ENCODE measurements around the gene TCEAL3.

TCEAL3 gene

GRCh38 chrX:103624111-103624510 lies 16.3 kb downstream of the TCEAL3 start:
- no peak for DNase-seq (ENCODE audit: low read depth)
- no peak overlapping the region for H3K4me3 ChIP-seq (ENCODE audit: low read depth, low read length)
- TF ChIP-seq, protein P1, sequence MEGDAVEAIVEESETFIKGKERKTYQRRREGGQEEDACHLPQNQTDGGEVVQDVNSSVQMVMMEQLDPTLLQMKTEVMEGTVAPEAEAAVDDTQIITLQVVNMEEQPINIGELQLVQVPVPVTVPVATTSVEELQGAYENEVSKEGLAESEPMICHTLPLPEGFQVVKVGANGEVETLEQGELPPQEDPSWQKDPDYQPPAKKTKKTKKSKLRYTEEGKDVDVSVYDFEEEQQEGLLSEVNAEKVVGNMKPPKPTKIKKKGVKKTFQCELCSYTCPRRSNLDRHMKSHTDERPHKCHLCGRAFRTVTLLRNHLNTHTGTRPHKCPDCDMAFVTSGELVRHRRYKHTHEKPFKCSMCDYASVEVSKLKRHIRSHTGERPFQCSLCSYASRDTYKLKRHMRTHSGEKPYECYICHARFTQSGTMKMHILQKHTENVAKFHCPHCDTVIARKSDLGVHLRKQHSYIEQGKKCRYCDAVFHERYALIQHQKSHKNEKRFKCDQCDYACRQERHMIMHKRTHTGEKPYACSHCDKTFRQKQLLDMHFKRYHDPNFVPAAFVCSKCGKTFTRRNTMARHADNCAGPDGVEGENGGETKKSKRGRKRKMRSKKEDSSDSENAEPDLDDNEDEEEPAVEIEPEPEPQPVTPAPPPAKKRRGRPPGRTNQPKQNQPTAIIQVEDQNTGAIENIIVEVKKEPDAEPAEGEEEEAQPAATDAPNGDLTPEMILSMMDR (IDR thresholded peaks at IDR 0.05; ENCODE audit: control insufficient read depth, extremely low read depth, insufficient read depth): no peak

DNA sequence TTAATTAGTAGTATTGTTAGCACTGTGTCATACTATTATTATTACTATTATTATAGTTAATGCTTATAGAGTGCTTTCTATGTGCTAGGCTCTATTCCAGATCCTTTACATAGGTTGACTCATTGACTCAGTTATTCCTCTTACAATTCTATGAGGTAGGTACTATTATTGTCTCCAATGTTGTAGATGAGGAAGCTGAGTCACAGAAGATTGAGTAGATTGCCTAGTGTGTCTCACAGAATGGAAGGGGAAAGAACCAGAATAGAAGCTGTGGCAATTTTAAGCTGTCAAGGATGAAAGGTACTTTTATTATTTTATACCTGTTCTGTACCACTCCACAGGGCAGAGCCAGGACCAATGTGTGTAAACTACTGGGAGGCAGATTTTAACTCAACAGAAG lies 19.1 kb downstream of the TCEAL3 start:
- no peak for DNase-seq (ENCODE audit: low read depth)
- no peak overlapping the region for H3K4me3 ChIP-seq (ENCODE audit: low read depth, low read length)
- TF ChIP-seq, protein P1 (IDR thresholded peaks at IDR 0.05; ENCODE audit: control insufficient read depth, extremely low read depth, insufficient read depth): no peak

DNA sequence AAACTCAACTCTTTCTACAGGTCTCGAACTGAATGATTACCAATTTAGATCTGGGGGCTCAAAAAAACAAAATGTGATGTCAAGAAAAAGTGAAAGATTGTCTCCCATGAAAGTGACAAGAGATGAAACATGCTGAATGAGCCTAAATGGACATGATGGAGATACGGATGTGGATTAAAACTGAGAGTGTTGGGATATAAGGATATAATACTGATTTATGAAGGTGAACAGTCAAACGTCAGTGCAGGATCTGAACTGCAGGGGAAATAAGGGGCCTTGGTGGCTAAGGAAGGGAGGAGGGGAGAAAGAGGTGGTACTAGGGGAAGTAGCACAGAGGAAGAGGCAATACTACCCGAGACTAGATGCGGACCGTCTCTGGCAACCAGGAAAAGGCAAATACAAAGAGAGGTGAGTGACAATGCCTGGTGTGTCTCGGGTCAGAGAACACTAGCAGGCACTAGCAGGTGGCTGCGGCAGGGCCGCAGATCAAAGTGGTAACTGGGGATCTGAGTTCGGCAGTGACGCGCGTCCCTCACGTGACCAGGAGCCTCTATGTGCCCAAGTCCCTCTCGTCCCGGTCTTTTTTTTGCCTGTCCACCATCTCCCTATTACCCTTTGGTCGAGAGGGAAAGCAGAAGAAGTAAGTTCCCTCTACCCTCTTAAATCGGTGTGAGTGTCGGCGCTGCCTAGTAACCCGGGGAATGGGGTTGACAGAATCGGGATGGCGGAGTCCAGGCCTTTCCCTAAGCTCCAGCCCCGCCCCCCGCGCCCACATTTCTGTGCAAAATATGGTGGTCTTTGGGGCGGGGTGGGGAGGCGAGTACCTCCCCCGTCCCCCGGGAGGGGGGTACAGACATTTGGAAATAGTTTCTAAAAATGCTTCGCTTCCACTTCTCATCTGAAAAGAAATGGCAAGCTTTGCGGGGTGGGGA lies 20.9 kb downstream of the TCEAL3 start, which contains the start of gene TCEAL1:
Gene TCEAL1, plus strand, starts transcription at position 590 of the 932 bp plus-strand sequence. CDS start 942 bp downstream, outside the sequence.
- TF ChIP-seq, protein P1 (IDR thresholded peaks at IDR 0.05; ENCODE audit: control insufficient read depth, extremely low read depth, insufficient read depth): no peak
- H3K4me3 ChIP-seq (ENCODE audit: low read depth, low read length): peak within 1 kb of the TSS; percentile 73
- no peak for DNase-seq (ENCODE audit: low read depth)

GRCh38 chrX:103629318-103630170 lies 21.8 kb downstream of the TCEAL3 start:
- TF ChIP-seq, protein P1 (IDR thresholded peaks at IDR 0.05; ENCODE audit: control insufficient read depth, extremely low read depth, insufficient read depth): peak; percentile 63
- peak overlapping the region; percentile 73 for H3K4me3 ChIP-seq (ENCODE audit: low read depth, low read length)
- no peak for DNase-seq (ENCODE audit: low read depth)

DNA sequence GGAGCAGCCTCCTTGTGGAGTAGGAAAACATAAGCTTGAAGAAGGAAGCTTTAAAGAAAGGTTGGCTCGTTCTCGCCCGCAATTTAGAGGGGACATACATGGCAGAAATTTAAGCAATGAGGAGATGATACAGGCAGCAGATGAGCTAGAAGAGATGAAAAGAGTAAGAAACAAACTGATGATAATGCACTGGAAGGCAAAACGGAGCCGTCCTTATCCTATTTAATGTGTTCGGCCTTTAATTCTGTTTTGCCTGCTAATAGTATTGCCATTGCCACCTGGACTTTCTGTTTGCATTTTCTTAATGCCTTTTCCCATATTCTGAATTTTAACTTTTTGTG lies 22.4 kb downstream of the TCEAL3 start:
- H3K4me3 ChIP-seq (ENCODE audit: low read depth, low read length): peak overlapping the region; percentile 73
- no peak for DNase-seq (ENCODE audit: low read depth)
- TF ChIP-seq, protein P1 (IDR thresholded peaks at IDR 0.05; ENCODE audit: control insufficient read depth, extremely low read depth, insufficient read depth): no peak

DNA sequence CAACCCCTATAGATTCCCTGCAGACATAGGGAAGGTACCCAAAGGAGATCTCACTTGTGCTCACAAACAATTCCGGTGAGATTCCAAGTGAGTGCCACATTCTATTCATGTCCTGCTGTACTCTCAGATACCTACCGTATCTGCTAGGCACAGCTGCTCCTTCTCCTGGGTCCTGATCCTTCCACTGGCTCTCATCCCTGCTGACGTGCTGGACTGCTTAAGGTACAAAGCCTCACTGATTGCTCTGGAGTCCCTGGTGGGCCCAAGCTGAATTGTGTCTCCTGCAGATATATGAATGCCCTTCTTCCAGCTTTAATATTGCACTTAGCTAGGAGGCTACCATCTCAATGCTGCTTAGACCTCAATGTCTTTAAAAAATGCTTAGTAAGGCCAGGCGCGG lies 23.4 kb downstream of the TCEAL3 start:
- no peak for DNase-seq (ENCODE audit: low read depth)
- TF ChIP-seq, protein P1 (IDR thresholded peaks at IDR 0.05; ENCODE audit: control insufficient read depth, extremely low read depth, insufficient read depth): no peak

More for the DNA sequence above, 23.4 kb downstream of the TCEAL3 start:
- H3K4me3 ChIP-seq (ENCODE audit: low read depth, low read length): no peak overlapping the region
